ENCODE data around the gene ZMIZ1. TPM values are rescaled to one million over a fixed set of nuclear protein-coding genes. Genes with fewer than 3 reads are reported as not detected.

The ZMIZ1 gene
- total RNA-seq, 1 donor from 2014 or later: 84.7 TPM

GRCh38 chr10:79047584-79047874 is 21.2 kb upstream of the ZMIZ1 start:
- DNase-seq: no peak
- Histone ChIP-seq H3K36me3 (no peaks in the 10 kb centered on the region), H3K4me1 (peaks cover 32% of the 10 kb centered on the region), H3K27me3 (no peaks in the 10 kb centered on the region), H3K9me3 (no peaks in the 10 kb centered on the region), H3K27ac (peak overlapping the region; percentile 75), H3K4me3 (no peak overlapping the region)
- no peak for ATAC-seq
- TF ChIP-seq CTCF (IDR thresholded peaks at IDR 0.05): no peak
- intact Hi-C loops (cut with DNase I): no loop called here

GRCh38 chr10:79047875-79048638 is 20.7 kb upstream of the ZMIZ1 start:
- H3K36me3 ChIP-seq: no peaks in the 10 kb centered on the region
- peak; percentile 68 for DNase-seq
- peaks cover 32% of the 10 kb centered on the region for H3K4me1 ChIP-seq
- no peaks in the 10 kb centered on the region for H3K27me3 ChIP-seq
- peak overlapping the region; percentile 75 for H3K27ac ChIP-seq
- TF ChIP-seq CTCF (IDR thresholded peaks at IDR 0.05): no peak
- intact Hi-C loops (cut with DNase I): no loop called here
- peak; percentile 44 for ATAC-seq
- no peaks in the 10 kb centered on the region for H3K9me3 ChIP-seq
- no peak overlapping the region for H3K4me3 ChIP-seq

- peaks cover 32% of the 10 kb centered on the region for H3K4me1 ChIP-seq
Observed at GRCh38 chr10:79048639-79049550, 19.9 kb upstream of the ZMIZ1 start.

GRCh38 chr10:79049931-79050895 is 18.6 kb upstream of the ZMIZ1 start:
- ATAC-seq (no peak), DNase-seq (peak; percentile 39)
- Histone ChIP-seq H3K36me3 (no peaks in the 10 kb centered on the region), H3K4me3 (no peak overlapping the region), H3K27ac (no peak overlapping the region), H3K27me3 (no peaks in the 10 kb centered on the region), H3K4me1 (peaks cover 32% of the 10 kb centered on the region), H3K9me3 (no peaks in the 10 kb centered on the region)
- intact Hi-C loops (cut with DNase I): no loop called here
- no peak for TF ChIP-seq CTCF (IDR thresholded peaks at IDR 0.05)

More at GRCh38 chr10:79048639-79049550, 19.9 kb upstream of the ZMIZ1 start:
- H3K4me3 ChIP-seq: no peak overlapping the region
- intact Hi-C loops (cut with DNase I): no loop called here
- no peak for TF ChIP-seq CTCF (IDR thresholded peaks at IDR 0.05)
- H3K27ac ChIP-seq: peak overlapping the region; percentile 75
- H3K27me3 ChIP-seq: no peaks in the 10 kb centered on the region
- DNase-seq: peak; percentile 59
- H3K9me3 ChIP-seq: no peaks in the 10 kb centered on the region
- ATAC-seq: no peak
- H3K36me3 ChIP-seq: no peaks in the 10 kb centered on the region

- intact Hi-C loops (cut with DNase I): no loop called here
- Histone ChIP-seq H3K9me3 (no peaks in the 10 kb centered on the region), H3K27me3 (no peaks in the 10 kb centered on the region), H3K4me1 (peaks cover 32% of the 10 kb centered on the region), H3K4me3 (no peak overlapping the region), H3K27ac (no peak overlapping the region), H3K36me3 (no peaks in the 10 kb centered on the region)
- ATAC-seq (peak; percentile 37), DNase-seq (peak; percentile 56)
- TF ChIP-seq CTCF (IDR thresholded peaks at IDR 0.05): no peak
Observed at GRCh38 chr10:79050896-79051555, 17.7 kb upstream of the ZMIZ1 start.
